ENCODE results near the gene SEC14L5.

The SEC14L5 gene

DNA sequence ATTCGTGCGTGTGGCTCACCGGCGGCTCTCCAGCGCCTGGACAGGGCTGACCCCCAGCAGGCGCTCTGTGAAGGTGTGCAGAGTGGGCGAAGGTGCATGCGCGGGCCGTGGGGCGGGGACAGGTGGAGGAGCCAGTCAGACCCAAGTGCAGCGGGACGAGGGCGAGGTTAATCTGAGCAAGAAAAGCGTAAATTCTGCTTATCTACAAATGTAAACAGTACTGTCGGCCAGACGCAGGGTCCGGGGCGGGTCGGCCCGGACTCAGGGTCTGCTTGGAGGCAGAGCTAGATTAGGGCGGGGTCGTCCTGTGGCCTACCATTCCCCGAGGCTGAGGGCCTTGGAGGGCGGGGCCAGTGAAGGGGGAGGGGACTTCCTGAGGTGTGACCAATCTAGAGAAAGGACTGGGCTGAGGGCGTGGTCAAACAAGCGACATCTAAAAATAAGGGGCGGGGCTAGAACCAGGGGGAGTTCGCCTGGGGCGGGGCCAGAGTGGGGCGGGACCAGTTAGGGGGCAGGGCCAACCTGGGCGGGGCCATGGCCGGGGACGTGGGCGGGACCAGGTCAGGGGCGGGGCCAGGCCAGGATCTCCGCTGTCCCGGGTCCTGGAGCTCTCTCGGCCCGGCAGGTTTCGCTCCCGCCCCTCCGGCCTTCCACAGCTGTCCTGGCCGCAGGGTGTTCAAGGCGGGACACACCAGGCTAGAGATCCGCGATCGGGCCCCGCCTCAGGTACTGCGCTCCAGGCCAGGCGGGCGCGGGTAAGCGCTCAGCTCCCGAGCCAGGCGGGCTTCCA lies at the start of gene SEC14L5:
Gene SEC14L5 (plus strand): TSS at position 611 of the 790 bp plus-strand sequence. CDS start 994 bp downstream, outside the sequence.
- DNase-seq (ENCODE audit: low read depth in 4 of 4, low spot score in 1 of 4) = peak; percentile 74 to 92 (median 84)

GRCh38 chr16:4908854-4909401 lies 49.2 kb upstream of the SEC14L5 start:
- DNase-seq (ENCODE audit: low read depth in 4 of 4, low spot score in 1 of 4) = no peak

GRCh38 chr16:4909825-4910224 lies 48.3 kb upstream of the SEC14L5 start:
- DNase-seq (ENCODE audit: low read depth in 4 of 4, low spot score in 1 of 4) = no peak

GRCh38 chr16:4910828-4911227 lies 47.3 kb upstream of the SEC14L5 start:
- no peak for DNase-seq (ENCODE audit: low read depth in 4 of 4, low spot score in 1 of 4)

- DNase-seq (ENCODE audit: low read depth in 4 of 4, low spot score in 1 of 4) = no peak
Observed at GRCh38 chr16:4911970-4912386, 46.2 kb upstream of the SEC14L5 start.

DNA sequence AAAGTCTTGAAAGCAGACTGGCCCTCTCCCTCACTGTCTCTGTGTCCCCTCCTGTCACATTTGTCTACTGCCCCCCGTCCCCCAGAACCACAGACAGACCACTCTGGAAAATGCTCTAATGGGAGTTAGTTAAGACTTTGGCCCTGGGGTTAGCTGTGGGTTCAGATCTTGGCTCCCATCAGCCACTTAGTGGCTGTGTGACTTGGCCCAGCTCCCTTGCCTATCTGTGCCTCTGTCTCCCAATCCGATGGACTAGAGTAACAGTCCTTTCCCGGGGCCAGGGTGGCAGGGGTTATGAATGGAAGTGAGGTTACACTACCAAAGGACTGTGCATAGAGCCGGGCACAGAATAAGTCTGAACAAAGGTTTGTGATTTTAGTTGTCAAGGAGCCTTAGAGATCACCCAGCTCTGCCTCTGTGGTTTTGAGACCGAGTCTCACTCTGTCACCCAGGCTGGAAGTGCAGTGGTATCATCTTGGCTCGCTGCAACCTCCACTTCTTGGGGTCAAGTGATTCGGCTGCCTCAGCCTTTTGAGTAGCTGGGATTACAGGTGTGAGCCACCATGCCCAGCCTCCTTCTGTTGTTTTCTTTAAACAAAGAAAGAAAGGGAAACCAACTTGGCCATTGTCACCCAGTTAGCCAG lies 44.9 kb upstream of the SEC14L5 start:
- no peak for DNase-seq (ENCODE audit: low read depth in 4 of 4, low spot score in 1 of 4)

GRCh38 chr16:4913774-4914525 lies 44.2 kb upstream of the SEC14L5 start:
- no peak for DNase-seq (ENCODE audit: low read depth in 4 of 4, low spot score in 1 of 4)

- DNase-seq (ENCODE audit: low read depth in 4 of 4, low spot score in 1 of 4) = no peak
Observed at GRCh38 chr16:4914528-4915225, 43.5 kb upstream of the SEC14L5 start.

- no peak for DNase-seq (ENCODE audit: low read depth in 4 of 4, low spot score in 1 of 4)
Observed at GRCh38 chr16:4915226-4915761, 42.8 kb upstream of the SEC14L5 start.

DNA sequence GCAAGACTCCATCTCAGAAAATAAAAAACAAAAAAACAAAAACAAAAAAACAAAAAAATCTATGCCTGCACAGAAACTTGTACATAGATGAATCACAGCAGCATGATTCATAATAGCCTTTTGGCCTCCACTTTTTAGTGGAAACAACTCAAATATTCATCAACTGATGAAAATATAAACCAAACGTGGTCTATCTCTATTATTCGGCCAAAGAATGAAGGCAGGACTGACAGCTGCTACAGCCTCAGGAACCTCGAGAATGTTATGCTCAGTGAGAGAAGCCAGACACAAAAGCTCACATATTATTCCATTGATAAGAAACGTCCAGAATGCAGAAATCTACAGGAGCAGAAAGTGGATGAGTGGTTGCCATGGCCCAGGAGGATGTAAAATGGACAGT lies 41.0 kb upstream of the SEC14L5 start:
- DNase-seq (ENCODE audit: low read depth in 4 of 4, low spot score in 1 of 4) = no peak

DNA sequence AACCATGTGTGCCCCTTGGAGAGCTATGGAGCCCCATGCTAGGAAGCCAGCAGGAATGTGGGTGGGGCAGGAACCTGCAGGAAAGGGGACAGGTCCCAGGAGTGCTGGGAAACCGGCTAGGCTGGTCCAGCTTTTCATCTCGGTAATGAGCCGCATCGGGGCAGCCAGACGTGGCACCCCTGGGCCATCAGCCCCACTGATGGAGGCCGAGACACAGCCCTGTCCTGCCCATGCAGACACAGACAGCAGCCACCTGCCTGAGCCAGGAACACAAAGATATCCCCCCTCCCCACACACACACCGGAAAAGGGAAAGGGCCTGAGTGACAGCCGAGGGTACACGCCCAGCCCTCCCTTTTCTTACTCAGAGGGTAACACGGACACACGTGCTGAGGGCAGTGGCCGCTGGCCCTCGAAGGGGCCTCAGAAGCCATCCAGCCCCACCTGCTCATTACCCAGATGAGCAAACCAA lies 39.3 kb upstream of the SEC14L5 start:
- DNase-seq (ENCODE audit: low read depth in 4 of 4, low spot score in 1 of 4) = no peak

GRCh38 chr16:4920826-4921225 lies 37.3 kb upstream of the SEC14L5 start:
- DNase-seq (ENCODE audit: low read depth in 4 of 4, low spot score in 1 of 4) = no peak

- no peak for DNase-seq (ENCODE audit: low read depth in 4 of 4, low spot score in 1 of 4)
Observed at GRCh38 chr16:4922721-4923342, 35.3 kb upstream of the SEC14L5 start.

DNA sequence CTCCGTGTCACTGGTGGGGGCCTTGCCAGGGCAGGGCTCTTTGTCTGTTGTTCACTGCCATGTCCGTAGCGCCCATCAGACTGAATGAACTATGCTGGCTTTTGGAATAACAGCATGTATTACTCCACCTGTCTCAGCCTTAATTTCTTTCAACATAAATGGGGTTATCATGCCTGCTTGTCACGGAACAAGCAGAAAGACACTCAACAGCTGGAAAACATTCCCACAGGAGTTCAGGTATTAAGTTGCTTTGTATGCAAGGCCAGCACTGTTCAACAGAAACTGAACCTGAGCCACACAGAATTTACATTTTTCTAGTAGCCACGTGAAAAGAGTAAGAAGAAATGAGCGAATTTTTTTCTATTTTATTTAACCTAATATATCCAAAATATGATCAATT lies 34.3 kb upstream of the SEC14L5 start:
- no peak for DNase-seq (ENCODE audit: low read depth in 4 of 4, low spot score in 1 of 4)

DNA sequence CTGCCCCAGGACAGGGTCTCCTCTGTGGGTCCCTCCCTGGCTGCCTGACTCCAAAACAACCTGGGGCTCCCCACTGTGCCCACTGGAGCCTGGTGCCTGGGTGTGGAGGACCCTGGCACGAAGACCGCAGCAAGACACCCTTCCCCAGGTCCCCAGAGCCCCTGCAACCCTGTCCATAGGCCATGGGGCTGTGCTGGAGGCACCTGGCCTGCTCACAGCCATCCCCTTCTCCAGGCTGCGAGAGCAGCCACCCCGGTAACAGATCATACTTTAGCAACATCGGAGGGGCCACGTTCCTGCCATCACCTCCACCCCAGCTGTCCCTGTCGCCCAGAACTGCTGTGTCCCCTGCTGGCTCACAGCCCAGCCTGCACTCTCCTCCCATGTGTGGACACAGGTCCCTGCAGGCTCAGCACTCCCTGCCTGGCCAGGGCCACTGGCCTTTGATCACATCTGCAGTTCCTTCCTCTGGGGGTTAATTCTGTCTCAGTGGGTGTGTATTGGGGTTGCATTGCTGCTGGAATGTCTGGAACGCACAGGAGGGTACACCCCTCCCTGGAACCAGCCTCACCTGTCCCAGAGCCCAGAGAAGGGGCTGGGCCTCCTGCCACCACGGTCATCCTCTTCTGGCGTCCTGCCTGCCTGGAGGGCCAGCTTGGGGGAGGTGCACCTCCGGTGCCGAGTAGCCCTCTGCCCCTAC lies 33.4 kb upstream of the SEC14L5 start:
- DNase-seq (ENCODE audit: low read depth in 4 of 4, low spot score in 1 of 4) = no peak

DNA sequence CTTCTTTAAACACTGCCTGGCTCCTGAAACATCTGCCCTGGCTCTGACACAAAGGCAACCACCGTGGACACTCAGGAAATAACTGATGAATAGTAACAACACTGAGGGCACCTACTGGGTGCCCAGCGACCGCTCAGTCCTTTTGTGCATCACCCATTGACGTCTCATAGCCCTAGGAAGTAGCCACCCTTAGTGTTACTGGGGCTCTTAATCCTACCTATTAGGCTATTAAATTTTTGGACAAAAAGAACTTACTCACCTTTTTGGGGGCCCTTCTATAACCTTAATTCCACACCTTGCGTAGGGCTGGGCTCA lies 32.9 kb upstream of the SEC14L5 start:
- no peak for DNase-seq (ENCODE audit: low read depth in 4 of 4, low spot score in 1 of 4)

DNA sequence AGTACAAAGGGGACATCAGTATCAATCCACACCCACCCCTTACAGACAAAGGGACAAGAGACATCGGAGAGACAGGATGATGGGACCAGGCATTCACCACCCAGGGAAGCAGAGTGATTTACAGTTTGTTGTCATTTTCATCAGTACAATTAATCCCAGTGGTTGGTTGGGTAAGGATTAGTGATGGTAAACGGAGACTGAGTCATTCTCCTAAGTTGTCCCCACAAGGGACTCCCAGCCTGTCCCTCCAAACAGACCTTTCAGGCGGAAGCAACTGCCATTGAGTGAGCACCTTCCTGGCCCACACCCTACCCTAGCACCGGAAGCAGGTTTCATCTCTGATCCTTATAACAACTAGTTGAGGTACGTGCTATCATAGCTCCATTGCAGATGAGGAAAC lies 32.3 kb upstream of the SEC14L5 start:
- DNase-seq (ENCODE audit: low read depth in 4 of 4, low spot score in 1 of 4) = no peak

GRCh38 chr16:4926928-4927327 lies 31.2 kb upstream of the SEC14L5 start:
- no peak for DNase-seq (ENCODE audit: low read depth in 4 of 4, low spot score in 1 of 4)

- no peak for DNase-seq (ENCODE audit: low read depth in 4 of 4, low spot score in 1 of 4)
Observed at GRCh38 chr16:4927661-4928060, 30.5 kb upstream of the SEC14L5 start.

DNA sequence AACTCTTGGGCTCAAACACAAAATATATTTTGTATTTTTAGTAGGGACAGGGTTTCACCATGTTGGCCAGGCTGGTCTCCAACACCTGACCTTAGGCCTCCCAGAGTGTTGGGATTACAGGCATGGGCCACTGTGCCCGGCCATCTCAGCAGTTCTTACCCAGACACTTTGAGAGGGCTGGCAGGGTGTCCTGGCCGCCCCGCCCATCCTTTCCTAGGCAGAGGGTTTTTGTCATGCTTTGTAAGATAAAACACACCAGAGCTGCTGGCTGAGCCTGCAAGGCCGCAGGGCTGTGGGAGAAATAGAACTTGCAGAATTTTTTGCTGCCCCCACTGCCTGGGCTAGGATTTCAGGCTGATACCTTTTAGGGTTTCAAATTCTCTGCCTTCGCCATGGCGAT lies 29.9 kb upstream of the SEC14L5 start:
- no peak for DNase-seq (ENCODE audit: low read depth in 4 of 4, low spot score in 1 of 4)
